HG02678 (cell line): ENCODE measurements around the gene CBLB.

Experiments used
- ATAC-seq: cut with Tn5 transposase; IDR thresholded peaks from one replicate; pipeline ENCODE4 v1.9.1; 2021; ENCODE audit warnings: mild to moderate bottlenecking, moderate library complexity; ENCODE audit not compliant: unreplicated experiment

The CBLB gene

DNA sequence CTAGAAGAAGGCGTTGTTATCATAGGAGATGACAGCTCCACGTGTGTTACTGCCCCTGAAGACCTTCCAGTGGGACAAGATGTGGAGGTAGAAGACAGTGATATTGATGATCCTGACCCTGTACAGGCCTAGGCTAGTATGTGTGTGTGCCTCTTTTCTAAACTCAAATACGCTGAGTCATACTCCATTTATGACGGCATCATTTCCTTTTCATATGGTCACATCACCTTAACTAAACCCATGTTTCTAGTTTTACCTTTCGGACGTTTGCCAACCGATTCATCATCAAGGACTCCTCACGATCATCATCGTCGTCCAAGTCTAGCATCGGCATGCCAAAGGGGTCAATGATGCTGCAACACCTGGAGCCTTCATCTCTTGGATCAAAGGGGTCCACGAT, 149.0 kb downstream of the CBLB start:
- ATAC-seq: no peak

DNA sequence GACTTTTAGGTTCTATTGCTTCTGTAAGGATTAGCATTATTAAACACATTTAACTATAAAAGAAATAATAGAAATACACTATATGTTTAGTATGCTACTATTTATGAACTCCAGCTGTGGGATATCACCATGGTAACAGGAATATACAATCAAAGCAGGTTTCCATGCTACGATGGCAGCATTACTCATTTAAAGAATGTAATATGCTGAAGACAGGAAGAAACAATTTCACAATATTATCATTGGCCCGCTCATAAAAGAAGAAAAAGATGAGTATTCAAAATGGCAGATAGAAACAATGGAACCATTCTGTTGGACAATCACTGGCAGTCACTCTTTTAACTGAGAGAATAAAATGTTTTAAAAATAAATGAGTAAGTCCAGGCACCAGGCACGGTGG, 153.4 kb downstream of the CBLB start:
- no peak for ATAC-seq

DNA sequence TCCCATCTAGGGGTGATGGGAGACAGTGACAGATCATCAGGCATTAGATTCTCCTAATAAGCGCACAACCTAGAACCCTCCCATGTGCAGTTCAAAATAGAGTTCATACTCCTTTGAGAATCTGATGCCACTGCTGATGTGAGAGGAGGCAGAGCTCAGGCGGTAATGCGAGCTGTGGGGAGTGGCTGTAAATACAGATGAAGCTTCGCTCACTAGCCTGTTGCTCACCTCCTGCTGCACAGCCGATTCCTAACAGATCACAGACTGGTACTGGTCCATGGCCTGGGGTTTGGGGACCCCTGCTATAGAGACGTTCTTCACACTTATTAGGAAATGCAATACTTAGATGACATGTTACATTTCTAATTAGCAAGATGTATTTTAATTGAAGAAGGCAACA, 154.4 kb downstream of the CBLB start:
- no peak for ATAC-seq

DNA sequence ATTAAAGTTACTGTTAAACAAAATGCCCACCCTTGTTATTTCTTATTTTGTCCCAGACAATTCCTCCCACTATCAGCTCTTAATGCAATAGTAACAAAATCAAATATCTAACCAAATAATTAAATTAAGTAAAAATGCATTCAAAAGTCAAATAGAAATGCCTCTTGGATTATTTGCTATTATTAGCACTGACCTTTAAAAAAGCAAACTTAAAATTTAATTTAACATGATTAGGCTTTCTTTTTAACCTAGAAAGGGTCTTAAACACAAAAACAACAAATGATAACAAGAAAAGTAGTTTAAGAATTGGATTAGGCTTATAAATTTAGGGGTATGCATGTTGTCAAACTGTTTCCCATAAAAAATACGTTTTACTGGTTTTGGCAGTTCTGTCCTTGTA, 159.8 kb downstream of the CBLB start:
- no peak for ATAC-seq

DNA sequence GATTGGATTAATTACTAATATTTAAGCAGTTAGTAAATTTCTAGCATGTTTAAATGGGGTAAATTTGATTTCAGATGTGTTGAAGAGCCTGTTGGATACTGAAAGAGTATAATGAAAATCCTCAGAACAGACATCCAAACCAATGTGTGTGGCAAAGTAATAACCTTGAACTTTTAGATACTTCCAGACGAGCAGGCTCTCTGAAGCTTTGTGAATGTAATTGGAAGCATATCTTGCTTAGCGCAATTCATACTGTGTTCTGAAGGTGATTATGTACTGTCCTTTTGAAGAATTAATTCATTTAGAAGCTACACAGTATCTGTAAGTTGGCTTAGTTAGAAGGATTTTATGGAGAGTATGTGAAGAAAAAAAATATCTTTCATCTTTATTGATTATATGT, 161.8 kb downstream of the CBLB start:
- ATAC-seq: no peak

DNA sequence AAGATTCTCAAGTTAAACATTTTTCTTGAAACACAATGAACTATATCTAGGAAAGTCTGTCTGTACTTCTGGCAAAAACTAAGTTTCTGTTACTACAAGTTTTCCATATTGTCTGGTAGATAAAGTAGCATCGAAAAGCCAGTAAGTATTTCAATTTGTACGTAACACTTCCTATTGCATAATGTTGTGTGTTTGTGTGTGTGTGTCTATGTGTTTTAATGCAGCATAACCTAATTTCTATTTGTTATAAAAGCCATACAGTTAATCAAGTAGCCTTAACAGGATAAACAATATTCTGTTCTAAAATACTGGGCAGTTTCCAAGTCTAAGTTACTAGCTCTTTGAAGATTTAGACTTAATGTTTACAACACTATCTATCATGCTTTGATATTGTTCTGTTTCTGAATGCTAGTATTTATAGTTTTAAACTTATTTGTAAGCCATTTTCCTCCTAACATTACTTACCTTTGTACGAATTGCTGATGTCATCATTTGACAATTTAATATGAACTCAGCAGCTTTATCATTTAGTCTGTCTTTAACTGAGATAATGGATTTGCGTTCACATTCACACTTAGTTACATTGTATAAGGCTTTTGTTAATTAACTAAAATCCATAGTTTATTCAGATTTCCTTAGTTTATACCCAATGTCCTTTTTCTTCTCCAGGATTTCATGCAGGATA, 163.9 kb downstream of the CBLB start:
- ATAC-seq: no peak

DNA sequence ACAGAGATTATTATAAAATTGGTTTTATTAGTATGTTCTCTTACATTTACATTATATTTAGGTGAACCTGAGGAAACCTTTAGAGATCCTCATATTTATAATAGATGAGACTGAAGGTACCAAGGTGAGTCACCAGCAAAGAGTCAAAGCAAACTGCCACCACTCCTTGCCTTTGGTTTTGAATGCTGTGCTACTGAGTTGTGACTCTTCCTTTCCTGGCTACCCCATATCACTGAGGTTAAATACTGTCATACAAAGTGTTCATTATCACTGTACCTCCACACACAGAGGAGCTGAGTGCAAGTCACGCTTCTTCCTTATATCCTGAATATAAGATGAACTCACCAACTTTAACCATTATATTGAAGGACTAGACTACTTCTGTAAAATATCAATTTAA, 168.2 kb downstream of the CBLB start:
- no peak for ATAC-seq

DNA sequence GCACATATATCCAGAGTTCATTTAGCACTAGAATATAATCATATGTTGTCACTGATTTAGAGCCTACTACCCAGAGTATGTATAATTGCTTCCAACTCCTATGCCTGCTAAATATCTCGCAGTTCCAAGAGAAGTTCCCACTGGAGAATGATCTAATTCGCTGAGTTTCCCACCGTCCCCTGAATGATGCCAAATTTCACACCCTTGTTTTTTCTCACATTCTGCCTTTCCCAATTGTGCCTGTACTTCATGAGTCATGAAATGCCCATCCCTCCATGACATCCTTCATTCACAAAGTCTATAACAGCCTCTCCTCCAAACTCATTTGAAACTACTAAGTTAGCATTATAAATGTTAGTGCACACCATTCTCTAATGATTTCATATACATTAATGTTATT, 177.2 kb downstream of the CBLB start:
- ATAC-seq: no peak

DNA sequence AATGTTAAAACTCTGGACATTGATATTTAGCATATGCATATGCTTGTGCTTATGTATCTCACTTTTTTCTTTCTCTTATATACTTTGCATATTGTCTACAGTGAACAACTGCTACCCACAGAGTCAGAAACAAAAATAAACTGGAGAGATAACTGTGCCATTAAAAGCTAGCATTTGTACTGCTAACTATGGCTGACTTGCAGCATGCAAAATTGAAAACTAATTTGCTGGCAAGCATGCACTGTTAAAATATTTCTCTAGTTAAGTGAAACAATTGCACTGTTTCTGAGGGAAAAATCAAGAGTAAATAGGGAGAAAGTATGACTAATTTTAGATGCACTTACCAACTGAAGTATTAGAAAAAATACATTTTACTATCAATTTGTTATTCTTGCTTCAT, 177.8 kb downstream of the CBLB start:
- ATAC-seq: no peak

DNA sequence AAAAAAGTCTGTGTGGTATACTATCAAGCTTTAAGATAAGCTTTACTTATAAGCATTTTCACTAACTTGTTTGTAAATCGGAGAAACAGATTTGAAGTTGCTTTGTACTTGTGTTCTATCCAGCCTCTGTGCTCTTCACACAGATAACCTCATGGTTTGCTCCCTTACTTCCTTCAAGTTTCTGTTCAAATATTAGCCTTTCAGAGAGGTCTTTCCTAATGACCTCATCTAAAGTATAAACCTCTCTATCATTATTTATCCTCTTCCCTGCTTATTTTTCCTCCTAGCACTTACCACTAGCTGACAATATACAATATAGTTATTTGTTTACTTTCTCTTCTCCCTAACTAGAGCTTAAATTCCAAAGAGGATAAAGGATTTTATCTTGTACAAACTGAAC, 180.0 kb downstream of the CBLB start:
- no peak for ATAC-seq

DNA sequence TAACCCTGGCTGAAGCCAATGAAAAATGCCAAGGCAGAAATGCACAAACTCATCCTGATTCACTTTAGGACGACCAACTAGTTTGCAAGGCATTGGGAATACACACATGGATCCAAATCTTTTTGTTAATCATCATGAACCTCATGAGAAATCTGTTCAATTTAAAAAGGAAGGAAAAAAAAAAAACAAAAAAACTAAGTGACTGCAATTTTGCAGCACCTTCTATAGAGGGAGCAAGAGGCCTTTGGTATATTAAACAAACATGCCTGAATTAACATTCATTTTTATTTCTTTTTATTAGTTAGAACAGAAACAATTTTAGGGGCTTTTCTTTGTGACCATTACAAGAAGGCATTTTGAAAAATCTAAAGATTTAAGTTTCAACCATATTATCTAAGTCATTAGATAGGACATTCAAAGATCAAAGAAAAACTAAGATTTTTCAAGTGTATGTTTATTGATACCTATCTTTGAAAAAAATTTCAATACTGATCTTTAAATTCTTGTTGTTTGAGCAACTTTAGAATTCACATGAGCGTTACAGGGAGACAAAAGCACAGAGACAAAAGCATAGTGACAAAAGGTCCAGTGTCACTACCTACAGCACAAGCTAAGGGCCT, 182.4 kb downstream of the CBLB start:
- no peak for ATAC-seq

DNA sequence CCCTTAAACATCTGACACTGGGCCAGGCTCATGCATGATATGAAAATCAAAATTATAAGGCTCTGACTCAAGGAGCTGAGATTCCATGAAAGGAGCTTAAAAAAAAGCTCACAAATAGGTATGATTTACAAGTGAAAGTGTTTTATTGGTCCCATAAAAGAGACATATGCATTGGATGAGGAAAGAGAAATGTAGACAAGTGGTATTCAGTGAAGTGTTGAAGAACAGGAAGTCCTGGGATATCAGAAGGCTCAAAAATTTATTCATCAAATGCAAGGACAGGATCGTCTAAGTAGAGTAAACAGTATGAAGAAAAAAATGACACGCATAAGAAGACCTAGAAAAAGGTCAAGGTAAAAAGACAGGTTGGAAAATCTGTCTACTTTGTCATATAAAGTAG, 188.9 kb downstream of the CBLB start:
- no peak for ATAC-seq

DNA sequence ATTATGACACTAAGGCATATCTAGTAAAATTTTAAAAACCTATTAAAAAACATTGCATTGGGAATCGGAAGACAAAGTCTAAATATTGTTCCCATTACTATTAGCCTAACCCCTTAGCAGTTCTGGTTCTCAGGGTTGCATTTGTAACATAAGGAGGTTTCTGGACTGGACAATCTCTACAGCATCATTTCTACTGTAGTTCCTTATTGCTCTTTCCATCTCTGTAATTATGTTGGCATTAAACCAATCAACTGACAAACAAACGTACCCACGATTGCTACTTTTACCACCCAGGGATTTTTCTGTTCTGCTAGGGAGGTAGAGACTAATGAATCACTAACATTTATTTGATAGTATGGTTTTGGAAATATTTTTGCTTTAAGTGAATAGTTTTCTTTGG, 190.8 kb downstream of the CBLB start:
- ATAC-seq: no peak

DNA sequence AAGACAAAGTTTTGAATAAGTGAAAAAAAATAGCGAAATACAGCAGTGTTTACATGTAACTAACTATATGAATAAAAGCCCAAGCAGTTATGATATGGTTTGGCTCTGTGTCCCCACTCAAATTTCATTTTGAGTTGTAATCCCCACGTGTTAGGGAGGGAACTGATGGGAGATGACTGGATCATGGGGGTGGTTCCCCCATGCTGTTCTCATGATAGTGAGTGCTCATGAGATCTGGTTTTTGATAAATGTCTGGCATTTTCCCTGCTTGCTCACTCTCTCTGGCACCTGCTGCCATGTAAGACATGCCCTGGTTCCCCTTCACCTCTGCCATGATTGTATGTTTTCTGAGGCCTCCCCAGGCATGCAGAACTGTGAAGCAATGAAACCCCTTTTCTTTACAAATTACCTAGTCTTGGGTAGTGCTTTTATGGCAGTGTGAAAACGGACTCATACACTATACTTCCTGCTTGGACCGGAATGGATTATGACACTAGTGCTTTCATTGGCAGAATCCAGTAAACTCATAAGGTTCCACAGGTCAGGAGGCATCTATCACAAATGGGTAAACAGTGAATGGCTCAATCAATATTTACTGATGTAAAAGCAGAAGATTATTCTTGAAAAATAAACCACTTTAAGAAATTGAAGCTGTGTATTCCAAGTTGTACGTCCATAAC, 192.1 kb downstream of the CBLB start:
- no peak for ATAC-seq

DNA sequence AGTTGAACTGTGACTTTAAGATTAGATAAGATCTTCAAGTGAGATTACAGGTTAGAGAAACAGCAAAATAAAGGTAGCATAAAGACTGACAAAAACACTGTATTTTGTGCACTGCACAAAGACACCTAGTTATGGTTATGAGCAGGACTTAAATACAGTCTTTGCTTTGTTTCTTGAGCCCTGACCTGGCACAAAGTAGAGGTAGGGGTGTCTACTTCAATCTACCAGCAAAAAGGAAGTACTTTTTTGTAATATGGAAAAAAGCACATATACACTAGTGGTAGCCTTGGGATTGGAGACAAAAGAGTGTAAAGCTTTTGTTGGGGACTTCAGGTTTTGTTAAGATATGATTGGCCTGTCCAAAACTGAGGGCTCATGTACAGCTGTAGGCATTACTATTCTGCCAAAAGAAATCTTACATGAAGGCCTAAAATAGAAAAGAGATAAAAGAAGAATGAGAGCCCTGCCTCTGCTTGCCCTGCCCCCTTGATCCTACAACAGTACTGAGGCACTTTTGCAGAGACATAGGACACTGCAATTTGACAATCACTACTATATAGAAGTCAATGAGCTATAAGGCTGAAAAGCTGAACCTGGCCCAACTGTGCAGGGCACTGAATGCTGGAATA, 194.3 kb downstream of the CBLB start:
- no peak for ATAC-seq

DNA sequence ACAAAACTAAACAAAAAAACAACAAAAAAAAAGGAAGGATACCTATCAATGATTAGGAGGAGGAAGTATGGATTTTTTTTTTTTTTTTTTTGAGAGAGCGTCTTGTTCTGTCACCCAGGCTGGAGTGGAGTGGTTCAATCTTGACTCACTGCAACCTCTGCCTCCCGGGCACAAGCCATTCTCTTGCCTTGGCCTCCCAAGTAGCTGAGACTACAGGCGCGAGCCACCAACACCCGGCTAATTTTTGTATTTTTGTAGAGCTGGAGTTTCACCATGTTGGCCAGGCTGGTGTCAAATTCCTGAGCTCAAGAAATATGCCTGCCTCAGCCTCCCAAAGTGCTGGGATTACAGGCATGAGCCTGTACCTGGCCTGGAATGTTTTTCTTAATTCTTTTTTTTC, 195.8 kb downstream of the CBLB start:
- no peak for ATAC-seq

DNA sequence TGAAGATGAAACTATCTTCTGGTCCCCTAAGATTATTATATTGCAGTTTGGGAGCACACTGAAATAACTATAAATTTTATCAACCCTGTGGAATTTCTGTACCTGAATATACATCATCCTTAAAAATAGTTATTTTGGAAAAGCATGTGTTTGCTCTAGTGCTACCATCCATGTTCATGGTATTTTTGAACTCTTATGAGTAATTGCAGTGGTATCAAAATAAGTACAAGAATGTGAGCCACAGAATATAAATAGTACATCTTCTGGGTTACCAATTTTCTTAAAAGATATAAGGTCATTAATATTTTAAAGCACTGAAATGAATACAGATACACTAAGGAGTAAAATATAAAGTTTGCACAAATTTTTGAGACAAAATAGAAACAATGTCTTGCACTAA, 206.5 kb downstream of the CBLB start:
- ATAC-seq: no peak

DNA sequence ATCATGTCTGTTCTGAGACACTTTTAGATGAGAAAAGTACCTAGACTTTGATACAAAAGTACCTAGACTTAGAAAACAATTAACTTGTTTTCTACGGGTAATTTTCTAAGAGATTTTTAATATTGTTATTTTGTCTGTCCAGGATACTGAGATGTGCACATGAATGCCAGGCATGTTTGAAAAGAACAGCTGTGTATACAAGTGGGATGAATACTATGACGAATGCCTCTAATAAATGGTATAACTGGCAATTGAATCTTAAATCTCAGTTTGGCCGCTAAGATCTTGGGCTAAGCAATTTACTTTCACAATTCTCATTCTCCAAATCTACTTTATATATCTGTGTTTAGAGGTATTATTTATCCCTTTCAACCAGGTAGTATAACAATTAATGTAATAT, 207.4 kb downstream of the CBLB start:
- no peak for ATAC-seq

DNA sequence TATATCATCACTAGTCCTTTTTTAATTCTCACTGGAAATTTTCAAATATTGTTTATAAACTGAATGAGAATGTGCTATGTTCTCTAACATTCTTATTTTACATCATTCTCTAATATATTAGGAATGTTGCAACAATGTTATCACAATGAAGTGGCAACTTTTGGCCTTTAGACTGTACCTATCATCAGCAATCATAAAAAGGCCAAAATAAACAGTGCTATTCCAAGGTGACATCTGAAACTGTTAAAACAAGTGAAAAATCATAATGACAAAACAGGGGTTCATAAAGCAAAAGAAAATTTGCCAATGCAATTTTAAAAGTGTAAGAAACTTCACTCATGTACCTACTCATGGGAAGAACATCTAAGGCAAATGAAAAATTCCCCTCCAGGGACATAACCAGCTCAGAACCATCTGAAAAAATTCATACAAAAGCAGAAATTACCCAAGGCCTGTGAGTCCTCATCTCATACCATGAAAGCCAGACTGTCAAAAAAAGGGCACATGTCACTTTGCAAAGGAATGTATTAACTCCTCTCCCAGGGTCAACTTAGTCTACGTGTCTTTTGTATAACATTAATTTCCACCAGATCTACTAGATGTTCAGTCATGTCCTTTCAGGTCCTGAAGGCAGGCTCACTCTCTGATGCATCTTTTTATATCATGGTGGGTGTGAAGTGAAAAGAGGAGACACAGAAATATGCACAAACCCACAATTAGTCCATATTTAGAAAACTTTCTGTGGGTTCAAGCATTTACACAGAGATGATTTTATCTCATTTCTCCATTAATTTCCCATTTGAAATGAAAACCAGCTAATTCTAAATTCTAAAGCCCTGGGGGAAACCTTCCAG, 211.9 kb downstream of the CBLB start:
- no peak for ATAC-seq

DNA sequence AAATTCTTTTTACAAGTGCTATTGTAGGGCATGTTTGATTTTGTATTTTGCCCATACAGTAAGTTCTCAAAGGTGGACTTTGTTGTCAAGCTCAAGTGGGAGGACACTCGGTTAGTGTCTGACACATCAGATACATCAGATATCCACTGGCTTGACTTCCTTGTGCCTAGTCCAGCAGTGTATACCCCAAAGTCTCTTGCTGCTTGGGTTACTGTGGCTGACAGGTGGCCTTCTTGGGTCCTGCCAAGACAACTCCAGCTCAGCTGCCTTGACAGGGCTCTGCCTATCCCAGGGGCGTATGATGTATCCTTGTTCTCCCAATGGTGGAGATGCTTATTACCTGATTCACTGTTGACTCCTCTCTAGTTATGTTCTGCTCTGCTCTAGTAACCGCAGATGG, 214.9 kb downstream of the CBLB start:
- ATAC-seq: no peak

DNA sequence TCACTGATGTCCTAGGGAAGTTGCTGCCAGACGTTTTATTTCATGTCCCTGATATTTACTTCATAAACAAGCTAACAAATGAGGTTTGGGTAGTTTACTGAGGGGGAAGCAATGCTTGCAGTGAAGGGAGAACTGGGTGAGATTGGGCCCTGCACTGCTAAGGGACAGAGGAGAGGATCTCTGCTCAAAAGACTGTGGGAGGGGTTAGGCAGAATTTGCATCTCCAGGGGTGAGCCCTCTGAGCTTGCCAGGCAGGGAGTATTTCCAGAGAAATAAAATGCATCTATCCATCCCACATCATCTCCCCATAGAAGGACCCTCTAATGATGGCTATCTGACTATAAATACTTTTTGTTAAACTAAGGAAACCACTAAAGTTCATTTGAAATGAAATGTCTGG, 215.6 kb downstream of the CBLB start:
- no peak for ATAC-seq
